Right lobe of liver (tissue), 6 donors: ENCODE data around the gene OR51G1. TPM values are rescaled to one million over a fixed set of nuclear protein-coding genes. Genes with fewer than 3 reads are reported as not detected.

Experiments used
- ATAC-seq, 4 donors: fragments of 200-7000 bp; cut with Tn5 transposase; one replicate each; pipeline ENCODE4 v1.9.1; 2020; ENCODE audit warnings: mild to moderate bottlenecking in 4 of 4, moderate library complexity in 4 of 4
- DNase-seq, 3 donors: peaks; one replicate each; pipeline ENCODE4 v3.0.0-alpha.2; 2020
- H3K27ac ChIP-seq, 3 donors: fragments of 200-600 bp; one replicate each; pipeline ENCODE4 v1.8.0; 2022
- H3K27me3 ChIP-seq, 2 donors: fragments of 200-600 bp; one replicate each; pipeline ENCODE4 v1.8.0; 2022
- H3K36me3 ChIP-seq, 4 donors: fragments of 200-600 bp; sonication (generic) in 1 of 4; one replicate each; pipeline versions ENCODE4 v1.5.1 to v1.8.0; 2017 to 2022; ENCODE audit warnings: control low read depth in 1 of 4
- H3K4me1 ChIP-seq, 4 donors: fragments of 200-600 bp; sonication (generic) in 1 of 4; one replicate each; pipeline versions ENCODE4 v1.5.1 to v1.8.0; 2017 to 2022; ENCODE audit warnings: control low read depth in 1 of 4
- H3K4me3 ChIP-seq, 3 donors: fragments of 200-600 bp; one replicate each; pipeline ENCODE4 v1.8.0; 2022
- H3K9me3 ChIP-seq, 4 donors: fragments of 200-600 bp; sonication (generic) in 1 of 4; one replicate each; pipeline versions ENCODE4 v1.5.1 to v1.8.0; 2017 to 2022; ENCODE audit warnings: control low read depth in 1 of 4
- POLR2A ChIP-seq: fragments of 450-650 bp; IDR thresholded peaks from one replicate; pipeline ENCODE4 v1.6.1; 2017; ENCODE audit warnings: antibody characterized with exemption, mild to moderate bottlenecking
- WGBS: methylation state at CpG from one replicate; pipeline ENCODE4 v1.1.6; 2018; ENCODE audit warnings: low coverage, low lambda C conversion rate; ENCODE audit not compliant: insufficient coverage; ENCODE audit errors: missing lambda C conversion rate; 5-methylcytosine and 5-hydroxymethylcytosine counted together
- intact Hi-C, 2 donors: fragments of 100-400 bp; cut with DNase I; formaldehyde crosslinking; loops; one replicate each; pipeline versions ENCODE4 v1.11.2 to v1.14.1; 2022
- total RNA-seq, 6 experiments: library from RNA; depleted of rRNA in 2 of 6; stranded (reverse); fragments of >200 nt in 2 of 6; fragmentation: NEBNext Ultra II Directional in 3 of 6; extraction: Animal tissue kit (Norgen Biotek cat#: 25700) in 3 of 6; gene quantifications; one replicate each; pipeline versions ENCODE4 v1.1.0 to v1.2.4, GENCODE V29; 2016 to 2023
- TF ChIP-seq, protein P1 (sequence below), 4 donors: fragments of 200-600 bp in 3 of 4; fragments of 450-650 bp in 1 of 4; IDR thresholded peaks; one replicate each; pipeline versions ENCODE4 v1.5.1 to v1.8.0; 2016 to 2022; ENCODE audit warnings: antibody characterized with exemption in 4 of 4, mild to moderate bottlenecking in 2 of 4
- donor health status: DM: no; HTN: yes; CAD: no.
- donor health status: DM: no; HTN: no; CAD: no.
- donor health status: DM: no; HTN: no; CAD: no.
- donor health status: DM: no; HTN: yes; CAD: no.
- donor health status: DM: no; HTN: yes; CAD: no.

OR51G1 gene
- total RNA-seq, 6 experiments from 2014 or later: not detected

GRCh38 chr11:4881860-4882500, 42.2 kb downstream of the OR51G1 start, which contains the start of gene OR51T1:
Gene OR51T1, plus strand, starts transcription at chr11:4881900. Its CDS starts 0 bp downstream, at chr11:4881900.
- Histone ChIP-seq H3K4me3 (no peak within 1 kb of the TSS), H3K4me1 (no peaks in the 10 kb centered on the region), H3K27ac (no peak within 1 kb of the TSS), H3K36me3 (no peaks in the 10 kb centered on the region), H3K9me3 (no peaks in the 10 kb centered on the region), H3K27me3 (no peaks in the 10 kb centered on the region)
- TF ChIP-seq POLR2A: no peak
- TF ChIP-seq, protein P1, sequence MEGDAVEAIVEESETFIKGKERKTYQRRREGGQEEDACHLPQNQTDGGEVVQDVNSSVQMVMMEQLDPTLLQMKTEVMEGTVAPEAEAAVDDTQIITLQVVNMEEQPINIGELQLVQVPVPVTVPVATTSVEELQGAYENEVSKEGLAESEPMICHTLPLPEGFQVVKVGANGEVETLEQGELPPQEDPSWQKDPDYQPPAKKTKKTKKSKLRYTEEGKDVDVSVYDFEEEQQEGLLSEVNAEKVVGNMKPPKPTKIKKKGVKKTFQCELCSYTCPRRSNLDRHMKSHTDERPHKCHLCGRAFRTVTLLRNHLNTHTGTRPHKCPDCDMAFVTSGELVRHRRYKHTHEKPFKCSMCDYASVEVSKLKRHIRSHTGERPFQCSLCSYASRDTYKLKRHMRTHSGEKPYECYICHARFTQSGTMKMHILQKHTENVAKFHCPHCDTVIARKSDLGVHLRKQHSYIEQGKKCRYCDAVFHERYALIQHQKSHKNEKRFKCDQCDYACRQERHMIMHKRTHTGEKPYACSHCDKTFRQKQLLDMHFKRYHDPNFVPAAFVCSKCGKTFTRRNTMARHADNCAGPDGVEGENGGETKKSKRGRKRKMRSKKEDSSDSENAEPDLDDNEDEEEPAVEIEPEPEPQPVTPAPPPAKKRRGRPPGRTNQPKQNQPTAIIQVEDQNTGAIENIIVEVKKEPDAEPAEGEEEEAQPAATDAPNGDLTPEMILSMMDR (IDR thresholded peaks at IDR 0.05): no peak
- DNase-seq (no peak), ATAC-seq (no peak)
- intact Hi-C loops: no loop called here
- WGBS: 29% methylated on average over 7 of the region's 8 CpGs

- 58% methylated on average over 4 of the region's 4 CpGs for WGBS
- no peak overlapping the region for H3K27ac ChIP-seq
- TF ChIP-seq POLR2A: no peak
- TF ChIP-seq, protein P1 (IDR thresholded peaks at IDR 0.05): no peak
- no peak overlapping the region for H3K4me3 ChIP-seq
- DNase-seq (no peak), ATAC-seq (no peak)
- H3K9me3 ChIP-seq: no peaks in the 10 kb centered on the region
- no peaks in the 10 kb centered on the region for H3K36me3 ChIP-seq
- no peaks in the 10 kb centered on the region for H3K4me1 ChIP-seq
- intact Hi-C loops: no loop called here
- no peaks in the 10 kb centered on the region for H3K27me3 ChIP-seq
Measured at GRCh38 chr11:4881188-4881587, 43.0 kb downstream of the OR51G1 start.

Other genes starting within 250 kb of the OR51G1 start
- gene OR51E2, start 226.5 kb downstream of the OR51G1 start, total RNA-seq: not detected
- not detected for gene MMP26, start 219.6 kb downstream of the OR51G1 start, total RNA-seq
- not detected for gene OR51F1, start 154.4 kb downstream of the OR51G1 start, total RNA-seq
- not detected for gene OR52R1, start 120.0 kb downstream of the OR51G1 start, total RNA-seq
- not detected for gene OR51F2, start 103.0 kb downstream of the OR51G1 start, total RNA-seq
- not detected for gene OR51S1, start 75.1 kb downstream of the OR51G1 start, total RNA-seq
- gene OR51T1, start 42.4 kb downstream of the OR51G1 start, total RNA-seq: not detected
- not detected for gene OR51A7, start 20.6 kb downstream of the OR51G1 start, total RNA-seq
- gene OR51G2, start 5.0 kb downstream of the OR51G1 start, total RNA-seq: not detected
- gene OR51A4, start 23.3 kb upstream of the OR51G1 start, total RNA-seq: not detected
- not detected for gene OR51A2, start 31.4 kb upstream of the OR51G1 start, total RNA-seq
- gene OR51L1, start 70.5 kb upstream of the OR51G1 start, total RNA-seq: not detected
- not detected for gene OR52J3, start 122.2 kb upstream of the OR51G1 start, total RNA-seq
- gene OR52E2, start 135.3 kb upstream of the OR51G1 start, total RNA-seq: not detected
- not detected for gene OR52E1, start 145.2 kb upstream of the OR51G1 start, total RNA-seq
- not detected for gene OR52A5, start 214.0 kb upstream of the OR51G1 start, total RNA-seq
- gene OR52A1, start 230.4 kb upstream of the OR51G1 start, total RNA-seq: under 1 TPM in 1 of 6 experiments, not detected in 5; 0.04 TPM